Measurements from ENCODE around the gene SART1. TPM values are rescaled to one million over a fixed set of nuclear protein-coding genes. Genes with fewer than 3 reads are reported as not detected.

SART1 gene
- total RNA-seq, 4 donors from 2014 or later, result 27.6 to 35.0 (median 33.1) TPM

- H3K27ac ChIP-seq, result peak overlapping the region; percentile 94 to 99 (median 98)
Observed at GRCh38 chr11:65916391-65916790, 45.1 kb upstream of the SART1 start.

GRCh38 chr11:65917077-65917433, 44.5 kb upstream of the SART1 start:
- WGBS, 2 donors, result 83% methylated on average over 2 of the region's 3 CpGs; no CpG with 5 or more reads in 1 of the 2 donors
- Histone ChIP-seq H3K4me3 (peak overlapping the region in 2 of 4 donors; percentile 89 to 98), H3K27me3 (no peaks in the 10 kb centered on the region), H3K36me3 (peaks cover 0 to 22% (median 0%) of the 10 kb centered on the region in 3 donors), H3K27ac (peak overlapping the region; percentile 94 to 99 (median 98)), H3K9me3 (no peaks in the 10 kb centered on the region), H3K4me1 (peaks cover 63 to 85% (median 63%) of the 10 kb centered on the region in 3 donors)
- no peak for TF ChIP-seq POLR2A (IDR thresholded peaks at IDR 0.05)
- TF ChIP-seq CTCF (IDR thresholded peaks at IDR 0.05), result no peak
- no peak for DNase-seq
- intact Hi-C loops (cut with DNase I), result no loop called here

More at GRCh38 chr11:65916391-65916790, 45.1 kb upstream of the SART1 start:
- no peak for TF ChIP-seq POLR2A (IDR thresholded peaks at IDR 0.05)
- TF ChIP-seq CTCF (IDR thresholded peaks at IDR 0.05), result no peak
- 48 to 80% methylated on average over 3 of the region's 7 CpGs for WGBS, 2 donors
- intact Hi-C loops (cut with DNase I), result no loop called here
- Histone ChIP-seq H3K4me3 (peak overlapping the region in 2 of 4 donors; percentile 1 to 98), H3K4me1 (peaks cover 65 to 86% (median 70%) of the 10 kb centered on the region in 3 donors), H3K36me3 (peaks cover 0 to 16% (median 0%) of the 10 kb centered on the region in 3 donors), H3K27me3 (no peaks in the 10 kb centered on the region), H3K9me3 (no peaks in the 10 kb centered on the region)
- no peak for DNase-seq

GRCh38 chr11:65917434-65918210, 43.9 kb upstream of the SART1 start:
- H3K4me3 ChIP-seq, result peak overlapping the region; percentile 74 to 98 (median 90)
- peak overlapping the region; percentile 94 to 99 (median 98) for H3K27ac ChIP-seq
- H3K36me3 ChIP-seq, result peaks cover 0 to 28% (median 0%) of the 10 kb centered on the region in 3 donors
- DNase-seq, result no peak
- intact Hi-C loops (cut with DNase I), result no loop called here
- no peak for TF ChIP-seq POLR2A (IDR thresholded peaks at IDR 0.05)
- no peak for TF ChIP-seq CTCF (IDR thresholded peaks at IDR 0.05)
- H3K9me3 ChIP-seq, result no peaks in the 10 kb centered on the region
- no peaks in the 10 kb centered on the region for H3K27me3 ChIP-seq
- 72 to 74% methylated on average over 5 to 19 of the region's 35 CpGs for WGBS, 2 donors
- peaks cover 57 to 85% (median 57%) of the 10 kb centered on the region in 3 donors for H3K4me1 ChIP-seq

DNA sequence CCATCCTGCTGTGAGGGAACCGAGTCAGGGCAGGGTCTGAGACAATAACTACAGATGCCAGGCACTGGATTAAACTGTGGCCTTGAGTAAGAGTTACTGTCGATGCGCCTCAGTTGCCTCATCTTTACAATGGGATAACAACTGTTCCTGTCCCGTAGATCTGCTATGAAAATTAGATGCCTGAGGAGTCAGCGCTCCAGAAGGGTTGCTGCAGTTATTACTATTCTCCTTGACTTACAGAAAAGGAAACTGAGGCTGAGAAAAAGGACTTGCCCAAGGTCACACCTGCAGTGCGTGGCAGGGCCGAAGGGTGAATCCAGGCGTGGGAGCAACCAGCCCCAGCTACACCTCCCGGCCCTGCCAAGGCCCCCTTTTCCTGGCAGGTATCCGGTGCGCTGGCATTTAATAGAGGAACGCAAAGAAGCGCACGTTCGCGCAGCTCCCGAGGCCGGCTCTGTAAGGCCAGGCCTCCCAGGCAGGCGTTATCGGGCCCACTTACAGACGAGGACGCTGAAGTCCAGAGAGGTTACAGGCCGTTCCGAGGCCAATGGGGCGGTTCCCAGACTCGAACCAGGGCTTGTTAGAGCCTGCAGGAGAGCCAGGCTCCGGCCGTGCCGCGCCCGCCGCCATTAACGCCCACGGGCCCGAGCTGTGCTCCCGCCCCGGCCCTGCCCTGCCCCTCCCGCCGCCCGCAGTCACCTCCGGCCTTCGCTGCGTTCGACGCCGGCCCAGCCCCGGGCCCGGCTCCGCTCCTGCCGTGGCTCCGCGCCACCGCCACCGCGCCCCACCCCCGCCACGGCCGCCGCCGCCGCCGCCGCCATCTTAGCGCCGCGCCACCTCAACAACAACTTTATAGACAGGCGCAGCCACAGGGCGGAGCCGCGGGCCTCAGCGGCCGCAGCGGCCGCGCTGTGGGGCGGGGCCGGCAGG, 43.1 kb upstream of the SART1 start, which contains the start of gene C11orf68:
C11orf68 (minus strand) TSS at position 852 of the 930 bp plus-strand sequence; CDS start at position 821, 31 bp downstream.
- Histone ChIP-seq H3K9me3 (no peaks in the 10 kb centered on the region), H3K27ac (peak within 1 kb of the TSS; percentile 94 to 99 (median 98)), H3K36me3 (peaks cover 0 to 36% (median 0%) of the 10 kb centered on the region in 3 donors), H3K27me3 (no peaks in the 10 kb centered on the region), H3K4me1 (peaks cover 50 to 84% (median 50%) of the 10 kb centered on the region in 3 donors), H3K4me3 (peak within 1 kb of the TSS; percentile 89 to 98 (median 94))
- TF ChIP-seq CTCF (IDR thresholded peaks at IDR 0.05) (peak in 1 of 6 experiments; percentile 6), POLR2A (IDR thresholded peaks at IDR 0.05) (peak in 1 of 4 donors; percentile 11)
- no peak for DNase-seq
- intact Hi-C loops (cut with DNase I), result no loop called here
- WGBS, 2 donors, result 19 to 21% methylated on average over 9 to 10 of the region's 77 CpGs

All from esophagus squamous epithelium (tissue), 5 donors.